ENCODE data around the gene FBL.
"Not testable (repeated sequence)": the region's sequence is repeated elsewhere in the genome, so short reads cannot be mapped to it uniquely, and the experiment has no call there.

Gene FBL

GRCh38 chr19:39875401-39875864 is 29.3 kb upstream of the FBL start:
- DNase-seq, result not testable (repeated sequence)

GRCh38 chr19:39874404-39874803 is 28.2 kb upstream of the FBL start:
- DNase-seq, result no peak

- DNase-seq, result no peak
Measured at GRCh38 chr19:39873385-39873784, 27.2 kb upstream of the FBL start.

GRCh38 chr19:39871886-39872866 is 26.0 kb upstream of the FBL start:
- DNase-seq, result no peak

GRCh38 chr19:39871362-39871761 is 25.2 kb upstream of the FBL start:
- DNase-seq, result no peak

DNA sequence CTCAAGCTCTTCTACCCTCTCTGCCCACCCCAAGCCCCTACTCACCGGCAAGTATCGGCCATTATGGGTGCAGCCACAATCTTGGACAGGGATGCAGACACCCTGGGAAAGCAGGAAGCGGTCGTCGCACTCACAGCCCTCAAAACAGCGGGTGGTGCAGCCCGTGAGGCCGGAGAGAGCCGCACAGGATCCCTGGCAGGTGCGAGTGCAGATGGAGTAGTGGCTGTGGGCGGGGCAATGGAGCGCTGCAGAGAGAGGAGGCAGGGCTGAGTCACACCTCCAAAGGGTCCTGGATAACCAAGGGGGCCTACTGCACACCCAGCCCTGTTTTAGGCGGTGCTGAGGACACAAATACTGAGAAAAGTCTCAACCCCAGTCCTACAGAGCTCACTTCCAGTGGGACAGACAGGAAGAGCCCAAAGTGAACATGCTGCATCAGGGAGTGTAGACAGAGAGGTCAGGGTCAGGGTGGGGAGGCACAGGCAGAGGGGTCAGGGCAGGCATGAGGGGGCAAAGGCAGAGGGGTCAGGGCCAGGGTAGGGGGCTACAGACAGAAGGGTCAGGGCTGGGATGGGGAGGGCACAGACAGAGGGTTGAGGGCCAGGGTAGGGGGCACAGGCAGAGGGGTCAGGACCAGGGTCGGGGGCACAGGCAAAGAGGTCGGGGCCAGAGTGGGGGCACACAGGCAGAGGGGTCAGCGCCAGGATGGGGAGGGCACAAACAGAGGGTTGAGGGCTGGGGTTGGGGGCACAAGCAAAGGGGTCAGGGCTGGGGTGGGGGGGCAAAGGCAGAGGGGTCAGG is 24.2 kb upstream of the FBL start:
- DNase-seq, result no peak

- no peak for DNase-seq
Measured at GRCh38 chr19:39867952-39868351, 21.8 kb upstream of the FBL start.

- DNase-seq, result no peak
Measured at GRCh38 chr19:39867133-39867532, 21.0 kb upstream of the FBL start.

GRCh38 chr19:39865953-39866352 is 19.8 kb upstream of the FBL start:
- DNase-seq, result no peak

DNA sequence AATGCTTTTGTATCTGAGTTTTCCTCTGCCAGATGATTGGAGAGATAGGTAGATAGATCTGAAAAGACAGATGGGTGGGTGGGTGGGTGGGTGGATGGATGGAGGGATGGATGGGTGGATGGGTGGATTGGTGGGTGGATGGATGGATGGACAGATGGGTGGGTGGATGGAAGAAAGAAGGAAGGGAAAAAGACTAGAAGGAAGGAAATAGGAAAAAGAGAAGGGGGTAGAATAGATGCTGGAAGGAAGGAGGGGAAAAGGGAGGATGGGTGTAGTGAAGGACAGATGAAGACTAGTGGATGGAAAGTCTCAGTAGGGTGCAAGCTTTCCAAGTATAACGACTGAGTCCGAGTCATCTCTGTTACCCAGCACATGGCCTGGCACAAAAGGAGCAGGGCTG is 19.0 kb upstream of the FBL start:
- DNase-seq, result no peak

DNA sequence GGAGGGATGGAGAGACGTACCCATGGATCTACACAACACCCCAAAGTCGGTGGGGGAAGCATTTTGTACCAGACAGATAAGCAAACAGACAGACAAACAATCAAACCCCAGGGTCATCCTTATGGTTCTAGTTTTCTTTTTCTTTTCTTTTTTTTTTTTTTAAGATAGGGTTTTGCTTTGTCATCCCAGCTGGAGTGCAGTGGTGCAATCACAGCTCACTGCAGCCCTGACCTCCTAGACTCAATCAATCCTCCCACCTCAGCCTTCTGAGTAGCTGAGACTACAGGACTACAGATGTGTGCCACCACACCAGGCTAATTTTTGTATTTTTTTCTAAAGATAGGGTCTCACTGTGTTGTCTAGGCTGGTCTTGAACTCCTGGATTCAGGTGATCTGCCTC is 17.9 kb upstream of the FBL start:
- DNase-seq, result peak in 1 of 2 experiments; percentile 10

GRCh38 chr19:39858541-39858940 is 12.4 kb upstream of the FBL start:
- no peak for DNase-seq

DNA sequence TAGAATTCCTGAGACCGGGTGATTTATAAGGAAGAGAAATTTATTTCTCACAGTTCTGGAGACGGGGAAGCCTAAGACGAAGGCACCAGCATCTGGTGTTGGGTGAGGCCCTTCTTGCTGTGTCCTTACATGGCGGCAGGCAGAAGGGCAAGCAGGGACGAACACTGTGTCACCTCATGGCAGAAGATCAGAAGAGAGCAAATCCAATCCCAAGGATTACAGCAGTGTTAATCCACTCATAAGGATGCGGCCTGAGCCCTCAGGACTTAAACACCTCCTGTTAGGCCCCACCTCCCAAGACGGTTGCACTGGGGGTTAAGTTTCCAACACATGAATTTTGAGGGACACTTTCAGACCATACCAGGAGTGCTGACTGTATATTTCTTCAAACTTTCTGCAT is 6.7 kb upstream of the FBL start:
- no peak for DNase-seq

DNA sequence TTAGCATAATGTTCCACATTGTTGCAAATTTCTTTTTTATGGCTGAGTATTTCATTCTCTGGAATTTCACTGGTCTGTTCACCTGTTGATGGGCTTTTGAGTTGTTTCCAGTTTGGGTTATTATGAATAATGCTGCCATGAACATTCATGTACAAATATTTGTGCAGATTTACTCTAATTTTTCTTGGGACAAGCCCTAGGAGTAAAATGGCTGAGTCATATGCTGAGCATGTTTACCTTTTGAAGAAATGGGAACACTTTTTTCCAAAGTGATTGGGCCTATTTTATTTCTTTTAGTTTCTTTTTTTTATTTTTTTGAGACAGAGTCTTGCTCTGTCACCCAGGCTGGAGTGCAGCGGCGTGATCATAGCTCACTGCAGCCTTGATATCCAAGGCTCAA is 4.7 kb upstream of the FBL start:
- no peak for DNase-seq

GRCh38 chr19:39848392-39848791 is 2.2 kb upstream of the FBL start:
- DNase-seq, result no peak

GRCh38 chr19:39847525-39847924 is 1.3 kb upstream of the FBL start:
- DNase-seq, result no peak

- no peak for DNase-seq
Measured at GRCh38 chr19:39846678-39847486, 703 bp upstream of the FBL start.

DNA sequence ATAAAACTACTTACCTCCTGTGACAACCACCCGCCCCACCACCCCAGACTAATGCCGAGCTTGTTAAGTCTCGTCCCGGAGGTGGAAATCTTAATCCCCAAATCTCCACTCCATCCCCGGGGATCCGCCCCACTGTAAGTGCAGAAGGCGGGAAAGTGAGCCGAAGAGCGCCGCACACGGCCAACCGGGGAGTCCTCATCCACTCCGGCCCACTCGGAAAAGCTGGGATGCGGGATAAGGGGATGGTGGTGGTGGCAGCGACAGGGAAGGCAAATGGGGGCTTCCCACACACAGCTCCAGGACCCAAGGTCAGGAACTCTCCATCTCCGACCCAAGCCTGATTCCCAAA is 621 bp downstream of the FBL start:
- DNase-seq, result no peak

- peak in 1 of 2 experiments; percentile 16 for DNase-seq
Measured at GRCh38 chr19:39845172-39845571, 1.0 kb downstream of the FBL start.

DNA sequence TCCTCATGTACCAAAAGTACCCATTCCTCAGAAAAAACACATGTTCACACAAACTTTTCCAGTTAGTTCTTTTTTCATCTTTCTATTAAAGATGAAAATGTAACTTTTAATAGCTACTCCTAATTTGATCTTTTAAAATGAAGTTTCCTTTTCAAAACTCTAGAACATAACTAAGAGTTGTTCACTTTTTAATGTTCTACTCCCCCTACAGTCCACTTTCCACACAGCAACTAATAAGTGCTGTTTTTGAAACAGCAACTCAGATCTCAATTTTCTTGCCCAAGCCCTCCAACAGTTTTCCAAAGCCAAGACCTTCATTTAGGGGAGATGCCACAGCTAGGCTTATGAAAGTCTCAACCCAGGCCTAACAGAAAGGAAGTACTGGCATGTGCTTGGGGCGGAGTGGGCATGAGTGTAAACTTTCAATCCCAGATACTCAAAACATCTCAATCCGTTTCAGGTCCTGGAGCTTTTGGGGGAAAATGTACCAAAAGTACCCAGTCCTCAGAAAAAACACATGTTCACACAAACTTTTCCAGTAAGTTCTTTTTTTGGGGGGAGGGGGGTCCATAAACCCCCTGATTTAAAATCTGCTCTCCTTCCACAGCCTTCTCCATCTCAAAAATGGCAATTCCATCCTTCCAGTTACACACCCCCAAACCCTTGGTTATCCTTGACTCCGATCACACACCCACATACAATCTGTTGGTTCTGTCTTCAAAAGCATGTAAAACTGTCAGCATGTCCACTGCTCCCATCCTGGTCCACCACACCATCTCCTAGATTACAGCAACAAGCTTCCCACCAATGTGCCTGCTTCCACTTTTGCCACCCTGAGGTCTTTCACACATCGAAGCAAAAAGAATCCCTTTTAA is 2.0 kb downstream of the FBL start:
- DNase-seq, result peak; percentile 62 to 63

GRCh38 chr19:39842693-39843435 is 3.3 kb downstream of the FBL start:
- no peak for DNase-seq

Data from AML-193 (cell line).